Lower lobe of right lung (tissue), 2 donors: ENCODE measurements around the gene STXBP5L. TPM values are rescaled to one million over a fixed set of nuclear protein-coding genes. Genes with fewer than 3 reads are reported as not detected.
"Not testable (repeated sequence)": the region's sequence is repeated elsewhere in the genome, so short reads cannot be mapped to it uniquely, and the experiment has no call there.

Experiments used
- ATAC-seq, 2 donors: fragments of 200-7000 bp; cut with Tn5 transposase; one replicate each; pipeline ENCODE4 v1.9.1; 2020 to 2022; ENCODE audit warnings: mild to moderate bottlenecking in 2 of 2, moderate library complexity in 2 of 2
- DNase-seq: peaks from one replicate; pipeline ENCODE4 v3.0.0-alpha.2; 2020
- H3K27ac ChIP-seq: fragments of 200-600 bp; one replicate; pipeline ENCODE4 v1.8.0; 2022
- H3K27me3 ChIP-seq: fragments of 200-600 bp; one replicate; pipeline ENCODE4 v1.8.0; 2022; ENCODE audit warnings: low read depth
- H3K36me3 ChIP-seq: fragments of 200-600 bp; one replicate; pipeline ENCODE4 v1.8.0; 2022; ENCODE audit warnings: mild to moderate bottlenecking
- H3K4me1 ChIP-seq: fragments of 200-600 bp; one replicate; pipeline ENCODE4 v1.8.0; 2022
- H3K4me3 ChIP-seq: fragments of 200-600 bp; one replicate; pipeline ENCODE4 v1.8.0; 2022; ENCODE audit warnings: mild to moderate bottlenecking
- H3K9me3 ChIP-seq: fragments of 200-600 bp; one replicate; pipeline ENCODE4 v1.8.0; 2022
- intact Hi-C: fragments of 100-400 bp; cut with DNase I; formaldehyde crosslinking; loops from one replicate; pipeline ENCODE4 v1.11.0; 2022
- total RNA-seq: library from RNA; stranded (reverse); fragmentation: NEBNext Ultra II Directional; extraction: Animal tissue kit (Norgen Biotek cat#: 25700); gene quantifications from one replicate; pipeline ENCODE4 v1.2.1, GENCODE V29; 2021
- TF ChIP-seq, protein P1 (sequence below): fragments of 200-600 bp; IDR thresholded peaks from one replicate; pipeline ENCODE4 v1.8.0; 2022; ENCODE audit warnings: antibody characterized with exemption, mild to moderate bottlenecking
- donor health status: DM: no; HTN: yes; CAD: no; lungs with severe emphysema.

Gene STXBP5L
- total RNA-seq, 1 donor from 2014 or later, result not detected

DNA sequence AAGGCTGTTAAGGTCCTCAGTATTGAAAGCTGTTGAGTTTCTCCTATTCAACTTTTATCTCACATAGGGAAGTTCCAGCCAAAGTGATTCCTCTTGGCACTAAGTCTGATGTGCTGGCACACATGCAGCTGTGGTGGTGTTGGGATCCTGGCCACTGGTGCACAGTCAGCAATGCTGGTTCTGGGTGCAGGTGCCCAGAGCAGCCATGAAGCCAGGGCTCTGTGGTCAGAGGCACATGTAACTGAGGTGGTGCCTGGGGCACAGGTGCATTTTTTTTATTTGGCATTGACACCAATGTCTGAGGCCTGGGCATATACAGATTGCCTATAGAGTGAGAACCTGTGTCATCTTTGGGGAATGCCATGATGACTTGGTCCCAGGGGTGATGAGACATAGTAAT, 366.4 kb downstream of the STXBP5L start:
- H3K9me3 ChIP-seq, result peaks cover 6% of the 10 kb centered on the region
- ATAC-seq (no peak), DNase-seq (no peak)
- intact Hi-C loops, result no loop called here
- no peaks in the 10 kb centered on the region for H3K4me1 ChIP-seq
- no peak overlapping the region for H3K4me3 ChIP-seq
- TF ChIP-seq, protein P1, sequence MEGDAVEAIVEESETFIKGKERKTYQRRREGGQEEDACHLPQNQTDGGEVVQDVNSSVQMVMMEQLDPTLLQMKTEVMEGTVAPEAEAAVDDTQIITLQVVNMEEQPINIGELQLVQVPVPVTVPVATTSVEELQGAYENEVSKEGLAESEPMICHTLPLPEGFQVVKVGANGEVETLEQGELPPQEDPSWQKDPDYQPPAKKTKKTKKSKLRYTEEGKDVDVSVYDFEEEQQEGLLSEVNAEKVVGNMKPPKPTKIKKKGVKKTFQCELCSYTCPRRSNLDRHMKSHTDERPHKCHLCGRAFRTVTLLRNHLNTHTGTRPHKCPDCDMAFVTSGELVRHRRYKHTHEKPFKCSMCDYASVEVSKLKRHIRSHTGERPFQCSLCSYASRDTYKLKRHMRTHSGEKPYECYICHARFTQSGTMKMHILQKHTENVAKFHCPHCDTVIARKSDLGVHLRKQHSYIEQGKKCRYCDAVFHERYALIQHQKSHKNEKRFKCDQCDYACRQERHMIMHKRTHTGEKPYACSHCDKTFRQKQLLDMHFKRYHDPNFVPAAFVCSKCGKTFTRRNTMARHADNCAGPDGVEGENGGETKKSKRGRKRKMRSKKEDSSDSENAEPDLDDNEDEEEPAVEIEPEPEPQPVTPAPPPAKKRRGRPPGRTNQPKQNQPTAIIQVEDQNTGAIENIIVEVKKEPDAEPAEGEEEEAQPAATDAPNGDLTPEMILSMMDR, result no peak
- no peaks in the 10 kb centered on the region for H3K27me3 ChIP-seq
- H3K36me3 ChIP-seq, result no peaks in the 10 kb centered on the region
- H3K27ac ChIP-seq, result no peak overlapping the region

DNA sequence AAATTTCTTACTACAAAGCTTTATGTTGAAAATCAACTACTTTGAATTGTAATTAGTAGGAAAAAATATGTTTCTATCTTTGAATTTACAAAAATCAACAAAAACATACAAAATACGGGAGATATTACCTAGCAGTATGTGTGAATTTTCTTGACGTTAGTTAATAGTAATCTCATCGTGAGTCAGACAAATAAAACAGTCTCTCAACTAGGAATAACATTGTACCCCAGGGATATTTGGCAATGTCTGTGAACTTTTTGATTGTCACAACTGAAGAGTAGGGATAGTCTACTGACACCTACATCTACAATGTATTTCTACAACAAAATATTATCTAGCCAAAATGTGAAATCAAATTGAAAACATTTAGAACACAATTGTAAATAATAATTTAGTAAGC, 387.4 kb downstream of the STXBP5L start:
- ATAC-seq (no peak), DNase-seq (no peak)
- no peaks in the 10 kb centered on the region for H3K27me3 ChIP-seq
- intact Hi-C loops, result no loop called here
- no peaks in the 10 kb centered on the region for H3K9me3 ChIP-seq
- H3K4me3 ChIP-seq, result no peak overlapping the region
- H3K27ac ChIP-seq, result no peak overlapping the region
- TF ChIP-seq, protein P1, result no peak
- H3K36me3 ChIP-seq, result no peaks in the 10 kb centered on the region
- H3K4me1 ChIP-seq, result no peaks in the 10 kb centered on the region

DNA sequence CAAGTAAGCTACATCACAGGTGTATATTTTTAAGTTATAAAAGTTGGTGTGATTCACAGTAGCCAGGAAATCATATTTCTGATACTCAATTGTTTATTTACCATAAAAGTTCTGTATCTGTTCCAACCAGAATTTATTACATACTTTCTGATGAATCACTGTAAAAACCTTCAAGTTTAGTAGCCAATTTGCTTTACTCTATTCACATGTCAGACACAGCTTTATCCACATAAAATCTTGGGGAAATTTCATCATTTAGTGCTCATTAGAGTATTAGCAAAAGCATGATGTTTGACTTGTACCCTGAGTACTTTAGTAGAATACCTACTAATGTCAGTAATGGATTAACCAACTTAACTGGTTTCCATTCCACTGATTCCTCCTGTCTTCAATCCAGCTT, 388.0 kb downstream of the STXBP5L start:
- intact Hi-C loops, result no loop called here
- Histone ChIP-seq H3K9me3 (no peaks in the 10 kb centered on the region), H3K36me3 (no peaks in the 10 kb centered on the region), H3K27ac (no peak overlapping the region), H3K27me3 (no peaks in the 10 kb centered on the region), H3K4me1 (no peaks in the 10 kb centered on the region), H3K4me3 (no peak overlapping the region)
- no peak for DNase-seq
- TF ChIP-seq, protein P1, result no peak
- no peak for ATAC-seq

DNA sequence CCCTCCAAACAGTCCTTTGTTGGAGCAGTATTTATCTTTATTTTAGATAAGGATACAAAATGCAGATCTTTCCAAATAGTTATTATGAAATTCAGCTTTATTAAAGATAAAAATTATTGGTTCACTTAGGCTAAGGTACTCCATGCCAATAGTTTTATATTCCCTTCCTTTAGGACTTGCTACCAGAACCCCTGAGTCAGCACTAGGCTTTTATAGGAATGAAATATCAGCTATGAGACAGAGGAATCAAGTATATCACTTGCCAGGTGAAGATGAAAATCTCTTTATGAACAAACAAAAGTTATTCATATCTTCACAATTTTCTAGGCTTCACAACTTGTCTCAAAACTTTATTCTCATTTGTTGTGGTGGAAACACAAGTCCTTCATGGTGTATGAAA, 416.3 kb downstream of the STXBP5L start:
- Histone ChIP-seq H3K4me3 (no peak overlapping the region), H3K9me3 (no peaks in the 10 kb centered on the region), H3K4me1 (no peaks in the 10 kb centered on the region), H3K27me3 (no peaks in the 10 kb centered on the region), H3K36me3 (no peaks in the 10 kb centered on the region), H3K27ac (no peak overlapping the region)
- DNase-seq (no peak), ATAC-seq (no peak)
- intact Hi-C loops, result no loop called here
- TF ChIP-seq, protein P1, result no peak

DNA sequence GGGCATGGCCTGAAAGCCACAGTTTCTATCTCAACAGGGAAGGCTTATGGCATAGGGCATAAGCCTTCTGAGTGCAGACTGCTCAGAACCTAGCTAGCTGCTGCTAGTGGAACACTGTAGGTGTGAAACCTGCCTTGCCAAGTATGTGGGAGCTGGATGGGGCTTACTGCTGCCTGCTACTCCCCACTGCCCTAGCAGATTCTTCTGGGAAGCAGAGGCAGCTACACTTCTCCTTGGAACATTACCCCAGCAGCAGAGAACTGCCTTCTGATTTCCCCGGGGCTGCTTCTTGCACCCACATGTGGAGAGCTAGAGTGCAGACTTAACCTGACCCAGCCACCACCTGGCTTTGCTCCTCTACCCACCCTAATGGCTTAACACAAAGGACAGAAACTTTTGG, 422.1 kb downstream of the STXBP5L start:
- intact Hi-C loops, result no loop called here
- TF ChIP-seq, protein P1, result no peak
- no peak for DNase-seq

DNA sequence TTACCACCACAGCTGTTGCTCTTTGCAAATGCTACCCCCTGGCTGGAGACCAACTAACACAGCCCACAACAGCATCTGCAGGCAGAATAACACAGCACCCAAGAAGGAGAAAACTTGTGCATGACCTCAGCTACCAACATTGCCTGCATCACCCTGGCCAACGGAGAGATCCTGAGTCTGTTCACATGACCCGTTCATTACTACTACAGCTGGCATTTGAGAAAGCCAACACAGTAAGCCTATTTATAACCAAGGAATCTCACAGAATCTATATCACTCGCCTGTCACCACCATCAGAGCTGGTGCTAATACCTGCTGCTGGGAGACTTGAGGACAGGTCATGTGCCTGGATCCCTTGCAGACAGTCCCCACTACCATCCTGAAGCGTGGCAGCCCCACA, 422.6 kb downstream of the STXBP5L start:
- Histone ChIP-seq H3K4me3 (no peak overlapping the region), H3K9me3 (no peaks in the 10 kb centered on the region), H3K4me1 (no peaks in the 10 kb centered on the region), H3K27me3 (no peaks in the 10 kb centered on the region), H3K36me3 (no peaks in the 10 kb centered on the region), H3K27ac (no peak overlapping the region)
- ATAC-seq (no peak), DNase-seq (no peak)
- intact Hi-C loops, result no loop called here
- TF ChIP-seq, protein P1, result no peak

More for the DNA sequence above, 422.1 kb downstream of the STXBP5L start:
- no peak overlapping the region for H3K27ac ChIP-seq
- H3K9me3 ChIP-seq, result no peaks in the 10 kb centered on the region
- H3K36me3 ChIP-seq, result no peaks in the 10 kb centered on the region
- no peak overlapping the region for H3K4me3 ChIP-seq
- no peaks in the 10 kb centered on the region for H3K4me1 ChIP-seq
- H3K27me3 ChIP-seq, result no peaks in the 10 kb centered on the region
- ATAC-seq, result peak in 1 of 2 donors; percentile 41

DNA sequence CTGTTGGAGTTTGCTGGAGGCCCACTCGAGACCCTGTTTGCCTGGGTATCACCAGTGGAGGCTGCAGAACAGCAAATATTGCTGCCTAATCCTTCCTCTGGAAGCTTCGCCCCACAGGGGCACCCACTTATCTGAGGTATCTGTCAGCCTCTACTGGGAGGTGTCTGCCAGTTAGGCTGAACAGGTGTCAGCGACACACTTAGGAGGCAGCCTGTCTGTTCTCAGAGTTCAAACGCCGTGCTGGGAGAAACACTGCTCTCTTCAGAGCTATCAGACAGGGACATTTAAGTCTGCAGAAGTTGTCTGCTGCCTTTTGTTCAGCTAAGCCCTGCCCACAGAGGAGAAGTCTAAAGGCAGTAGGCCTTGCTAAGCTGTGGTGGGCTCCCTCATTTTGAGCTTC, 448.0 kb downstream of the STXBP5L start:
- H3K4me3 ChIP-seq, H3K36me3 ChIP-seq, H3K4me1 ChIP-seq, H3K27ac ChIP-seq, DNase-seq, ATAC-seq, intact Hi-C loops, H3K27me3 ChIP-seq, H3K9me3 ChIP-seq: not testable (repeated sequence)
